Measurements from ENCODE around the gene EGFR.

Gene EGFR

GRCh38 chr7:55072251-55072650 is 53.4 kb downstream of the EGFR start:
- intact Hi-C loops (cut with DNase I), result no loop called here
- peak in 16 of 42 donors; percentile 30 to 82 (median 61) for DNase-seq

GRCh38 chr7:55073051-55073511 is 54.3 kb downstream of the EGFR start:
- intact Hi-C loops (cut with DNase I), result no loop called here
- peak in 1 of 42 donors; percentile 14 for DNase-seq

GRCh38 chr7:55073976-55074528 is 55.2 kb downstream of the EGFR start:
- DNase-seq, result peak in 1 of 42 donors; percentile 14
- intact Hi-C loops (cut with DNase I), result no loop called here

GRCh38 chr7:55075464-55076021 is 56.7 kb downstream of the EGFR start:
- intact Hi-C loops (cut with DNase I), result no loop called here
- DNase-seq, result peak in 5 of 42 donors; percentile 29 to 76 (median 67)

GRCh38 chr7:55077561-55078410 is 59.0 kb downstream of the EGFR start:
- DNase-seq, result peak in 2 of 42 donors; percentile 10 to 39
- intact Hi-C loops (cut with DNase I), result no loop called here

GRCh38 chr7:55078465-55079372 is 59.9 kb downstream of the EGFR start:
- intact Hi-C loops (cut with DNase I), result no loop called here
- DNase-seq, result peak in 18 of 42 donors; percentile 33 to 84 (median 58)

GRCh38 chr7:55080000-55080623 is 61.3 kb downstream of the EGFR start:
- intact Hi-C loops (cut with DNase I), result no loop called here
- DNase-seq, result no peak

GRCh38 chr7:55081068-55081467 is 62.3 kb downstream of the EGFR start:
- intact Hi-C loops (cut with DNase I), result no loop called here
- peak in 1 of 42 donors; percentile 14 for DNase-seq

- intact Hi-C loops (cut with DNase I), result no loop called here
- DNase-seq, result peak in 1 of 42 donors; percentile 27
These were observed 62.8 kb downstream of the EGFR start for GRCh38 chr7:55081472-55082227.

GRCh38 chr7:55082228-55082603 is 63.4 kb downstream of the EGFR start:
- intact Hi-C loops (cut with DNase I), result no loop called here
- no peak for DNase-seq

GRCh38 chr7:55083206-55083605 is 64.4 kb downstream of the EGFR start:
- intact Hi-C loops (cut with DNase I), result no loop called here
- DNase-seq, result peak in 2 of 42 donors; percentile 33 to 34

- intact Hi-C loops (cut with DNase I), result no loop called here
- no peak for DNase-seq
These were observed 65.5 kb downstream of the EGFR start for GRCh38 chr7:55084307-55084706.

- DNase-seq, result peak in 2 of 42 donors; percentile 9 to 14
- intact Hi-C loops (cut with DNase I), result no loop called here
These were observed 66.9 kb downstream of the EGFR start for GRCh38 chr7:55085511-55086412.

GRCh38 chr7:55086413-55087201 is 67.8 kb downstream of the EGFR start:
- intact Hi-C loops (cut with DNase I), result no loop called here
- DNase-seq, result peak in 31 of 42 donors; percentile 39 to 85 (median 59)

GRCh38 chr7:55087521-55087961 is 68.7 kb downstream of the EGFR start:
- peak in 3 of 42 donors; percentile 8 to 37 (median 15) for DNase-seq
- intact Hi-C loops (cut with DNase I), result no loop called here

GRCh38 chr7:55088107-55088506 is 69.3 kb downstream of the EGFR start:
- intact Hi-C loops (cut with DNase I), result no loop called here
- DNase-seq, result peak in 1 of 42 donors; percentile 35

All from head of caudate nucleus (tissue), 42 donors.